ENCODE results near the gene MCUB.

DNA sequence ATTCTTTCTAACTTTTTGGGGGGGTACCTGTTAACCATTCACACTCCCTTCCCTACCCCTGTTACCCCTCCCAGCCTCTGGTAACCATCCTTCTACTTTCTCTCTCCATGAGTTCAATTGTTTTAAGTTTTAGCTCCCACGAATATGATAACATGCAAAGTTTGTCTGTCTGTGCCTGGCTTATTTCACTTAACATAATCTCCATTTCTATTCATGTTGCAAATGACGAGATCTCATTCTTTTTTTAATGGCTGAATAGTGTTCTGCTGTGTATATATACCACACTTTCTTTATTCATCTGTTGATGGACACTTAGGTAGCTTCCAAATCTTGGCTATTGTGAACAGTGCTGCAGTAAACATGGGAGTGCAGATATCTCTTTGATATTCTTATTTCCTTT, 41.3 kb downstream of the MCUB start:
- no peak for TF ChIP-seq POLR2A (IDR thresholded peaks at IDR 0.05)
- TF ChIP-seq, protein P1, sequence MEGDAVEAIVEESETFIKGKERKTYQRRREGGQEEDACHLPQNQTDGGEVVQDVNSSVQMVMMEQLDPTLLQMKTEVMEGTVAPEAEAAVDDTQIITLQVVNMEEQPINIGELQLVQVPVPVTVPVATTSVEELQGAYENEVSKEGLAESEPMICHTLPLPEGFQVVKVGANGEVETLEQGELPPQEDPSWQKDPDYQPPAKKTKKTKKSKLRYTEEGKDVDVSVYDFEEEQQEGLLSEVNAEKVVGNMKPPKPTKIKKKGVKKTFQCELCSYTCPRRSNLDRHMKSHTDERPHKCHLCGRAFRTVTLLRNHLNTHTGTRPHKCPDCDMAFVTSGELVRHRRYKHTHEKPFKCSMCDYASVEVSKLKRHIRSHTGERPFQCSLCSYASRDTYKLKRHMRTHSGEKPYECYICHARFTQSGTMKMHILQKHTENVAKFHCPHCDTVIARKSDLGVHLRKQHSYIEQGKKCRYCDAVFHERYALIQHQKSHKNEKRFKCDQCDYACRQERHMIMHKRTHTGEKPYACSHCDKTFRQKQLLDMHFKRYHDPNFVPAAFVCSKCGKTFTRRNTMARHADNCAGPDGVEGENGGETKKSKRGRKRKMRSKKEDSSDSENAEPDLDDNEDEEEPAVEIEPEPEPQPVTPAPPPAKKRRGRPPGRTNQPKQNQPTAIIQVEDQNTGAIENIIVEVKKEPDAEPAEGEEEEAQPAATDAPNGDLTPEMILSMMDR (IDR thresholded peaks at IDR 0.05): no peak

Data from prostate gland (tissue), 2 donors.